Gastrocnemius medialis (tissue), 4 donors: Measurements from ENCODE around the gene HSP90AB1. TPM values are rescaled to one million over a fixed set of nuclear protein-coding genes. Genes with fewer than 3 reads are reported as not detected.

Source experiments
- ATAC-seq, 2 donors: fragments of 150-250 bp; one replicate each; pipeline ENCODE4 v1.9.1; 2016
- DNase-seq, 2 donors: peaks; one replicate each; pipeline ENCODE4 v3.0.0-alpha.2; 2019
- H3K27ac ChIP-seq, 4 donors: fragments of 200-600 bp; sonication (generic); 1 replicate in 1 of 4; 2 replicates in 3 of 4; pipeline ENCODE4 v1.5.1; 2016 to 2018; ENCODE audit warnings: mild to moderate bottlenecking in 2 of 4, moderate library complexity in 1 of 4
- H3K27me3 ChIP-seq, 3 donors: fragments of 200-600 bp; sonication (generic) in 2 of 3; 1 replicate in 1 of 3; 2 replicates in 2 of 3; pipeline versions ENCODE4 v1.5.1 to v1.6.0; 2016 to 2019; ENCODE audit warnings: mild to moderate bottlenecking in 1 of 3, moderate library complexity in 1 of 3
- H3K36me3 ChIP-seq, 2 donors: fragments of 200-600 bp; sonication (generic) in 1 of 2; one replicate each; pipeline ENCODE4 v1.5.1; 2017 to 2018
- H3K4me1 ChIP-seq, 2 donors: fragments of 200-600 bp; sonication (generic) in 1 of 2; one replicate each; pipeline ENCODE4 v1.5.1; 2016 to 2017; ENCODE audit warnings: mild to moderate bottlenecking in 2 of 2
- H3K4me3 ChIP-seq, 4 donors: fragments of 200-600 bp; sonication (generic) in 3 of 4; 1 replicate in 1 of 4; 2 replicates in 3 of 4; pipeline ENCODE4 v1.5.1; 2016 to 2019; ENCODE audit warnings: mild to moderate bottlenecking in 2 of 4
- H3K9me3 ChIP-seq, 3 donors: fragments of 200-600 bp; sonication (generic) in 2 of 3; 1 replicate in 1 of 3; 2 replicates in 2 of 3; pipeline ENCODE4 v1.5.1; 2016 to 2019
- CTCF ChIP-seq, 5 experiments: fragments of 450-650 bp in 3 of 5; fragments of 200-600 bp in 2 of 5; sonication (generic) in 2 of 5; IDR thresholded peaks in 4 of 5; conservative IDR thresholded peaks in 1 of 5; 1 replicate in 4 of 5; 2 replicates in 1 of 5; pipeline ENCODE4 v1.5.1; 2016 to 2019; ENCODE audit warnings: antibody characterized with exemption in 5 of 5, mild to moderate bottlenecking in 3 of 5, moderate library complexity in 3 of 5
- POLR2A ChIP-seq, 2 donors: fragments of 450-650 bp; IDR thresholded peaks; one replicate each; pipeline ENCODE4 v1.6.1; 2017; ENCODE audit warnings: antibody characterized with exemption in 2 of 2, mild to moderate bottlenecking in 2 of 2, moderate library complexity in 2 of 2
- in situ Hi-C, 4 donors: fragments of 200-750 bp; cut with MboI; loops; one replicate each; pipeline versions ENCODE4 v1.15.0 to v1.8.0; 2017; ENCODE audit warnings: low sequenced_read_pairs in 4 of 4
- intact Hi-C: fragments of 100-400 bp; cut with DNase I; formaldehyde crosslinking; loops from one replicate; pipeline ENCODE4 v1.15.1; 2023; ENCODE audit warnings: low total_unique reads
- total RNA-seq, 4 donors: library from RNA; depleted of rRNA; stranded (reverse); fragments of >200 nt; gene quantifications; one replicate each; pipeline versions ENCODE4 v1.1.0 to v1.2.3, GENCODE V29; 2016

Gene HSP90AB1
- total RNA-seq, result 1,000 to 10,000 TPM in 2 of 4 donors, 100 to 1,000 TPM in 2; 878 to 1,576 (median 1,106) TPM

- Histone ChIP-seq H3K9me3 (no peaks in the 10 kb centered on the region), H3K4me1 (peaks cover 25 to 27% of the 10 kb centered on the region in 2 donors), H3K36me3 (peaks cover 0 to 33% of the 10 kb centered on the region in 2 donors), H3K27ac (peak within 1 kb of the TSS; percentile 93 to 99 (median 98)), H3K4me3 (peak within 1 kb of the TSS; percentile 78 to 98 (median 88)), H3K27me3 (no peaks in the 10 kb centered on the region)
- TF ChIP-seq POLR2A (IDR thresholded peaks at IDR 0.05), result peak; percentile 99
- peak in 1 of 5 experiments; percentile 26 for TF ChIP-seq CTCF (IDR thresholded peaks at IDR 0.05 in 4 of 5, conservative IDR thresholded peaks at IDR 0.05 in 1 of 5)
- ATAC-seq, result peak; percentile 86 to 88
- peak; percentile 97 to 99 for DNase-seq
- in situ Hi-C loops (loop anchor here in 1 of 4 donors (25.0 kb wide), 1 partner anchor 134 kb away; no protein-coding TSS in a partner anchor), intact Hi-C loops (loop anchor here (1.0 to 5.0 kb wide), 6 partner anchors 9 to 1074 kb away; partner anchors contain the start of genes GTPBP2, MRPL14, SLC29A1 and TMEM63B)
Observed at GRCh38 chr6:44246663-44247337, at the start of gene HSP90AB1. Gene HSP90AB1, plus strand, starts transcription at chr6:44247101. Its CDS starts 1,529 bp downstream, at chr6:44248630.

GRCh38 chr6:44198684-44199083, 48.2 kb upstream of the HSP90AB1 start:
- ATAC-seq (no peak), DNase-seq (no peak)
- intact Hi-C loops, result no loop called here
- Histone ChIP-seq H3K36me3 (no peaks in the 10 kb centered on the region), H3K27ac (no peak overlapping the region), H3K27me3 (no peaks in the 10 kb centered on the region), H3K9me3 (no peaks in the 10 kb centered on the region), H3K4me3 (no peak overlapping the region), H3K4me1 (peaks cover 0 to 10% of the 10 kb centered on the region in 2 donors)
- in situ Hi-C loops, result no loop called here
- TF ChIP-seq CTCF (IDR thresholded peaks at IDR 0.05 in 4 of 5, conservative IDR thresholded peaks at IDR 0.05 in 1 of 5), result no peak
- no peak for TF ChIP-seq POLR2A (IDR thresholded peaks at IDR 0.05)

- intact Hi-C loops, result no loop called here
- H3K27me3 ChIP-seq, result no peaks in the 10 kb centered on the region
- H3K9me3 ChIP-seq, result no peaks in the 10 kb centered on the region
- in situ Hi-C loops, result no loop called here
- no peak overlapping the region for H3K4me3 ChIP-seq
- no peaks in the 10 kb centered on the region for H3K36me3 ChIP-seq
- no peak overlapping the region for H3K27ac ChIP-seq
- ATAC-seq, result no peak
- H3K4me1 ChIP-seq, result peaks cover 0 to 12% of the 10 kb centered on the region in 2 donors
- DNase-seq, result no peak
- TF ChIP-seq CTCF (IDR thresholded peaks at IDR 0.05 in 4 of 5, conservative IDR thresholded peaks at IDR 0.05 in 1 of 5) (no peak), POLR2A (IDR thresholded peaks at IDR 0.05) (no peak)
Observed at GRCh38 chr6:44199883-44200282, 47.0 kb upstream of the HSP90AB1 start.

- H3K36me3 ChIP-seq, result no peaks in the 10 kb centered on the region
- H3K27me3 ChIP-seq, result no peaks in the 10 kb centered on the region
- DNase-seq, result no peak
- intact Hi-C loops, result no loop called here
- peaks cover 0 to 12% of the 10 kb centered on the region in 2 donors for H3K4me1 ChIP-seq
- in situ Hi-C loops, result no loop called here
- H3K27ac ChIP-seq, result peak overlapping the region in 1 of 4 donors; percentile 9
- no peaks in the 10 kb centered on the region for H3K9me3 ChIP-seq
- TF ChIP-seq POLR2A (IDR thresholded peaks at IDR 0.05) (no peak), CTCF (IDR thresholded peaks at IDR 0.05 in 4 of 5, conservative IDR thresholded peaks at IDR 0.05 in 1 of 5) (no peak)
- no peak overlapping the region for H3K4me3 ChIP-seq
- no peak for ATAC-seq
Observed at GRCh38 chr6:44201200-44201599, 45.7 kb upstream of the HSP90AB1 start.
